GM10266 (cell line): Measurements from ENCODE around the gene NEK7.

ENCODE experiments used
- DNase-seq: peaks from one replicate; pipeline ENCODE4 v3.0.0; 2012; ENCODE audit errors: extremely low spot score
- CTCF ChIP-seq: IDR thresholded peaks from 2 replicates; pipeline ENCODE4 v1.5.1; 2012; ENCODE audit warnings: mild to moderate bottlenecking, low read depth; ENCODE audit not compliant: control insufficient read depth, insufficient read depth; ENCODE audit errors: missing control alignments

The NEK7 gene

GRCh38 chr1:198255784-198256183 is 99.0 kb downstream of the NEK7 start:
- DNase-seq = no peak
- no peak for TF ChIP-seq CTCF

DNA sequence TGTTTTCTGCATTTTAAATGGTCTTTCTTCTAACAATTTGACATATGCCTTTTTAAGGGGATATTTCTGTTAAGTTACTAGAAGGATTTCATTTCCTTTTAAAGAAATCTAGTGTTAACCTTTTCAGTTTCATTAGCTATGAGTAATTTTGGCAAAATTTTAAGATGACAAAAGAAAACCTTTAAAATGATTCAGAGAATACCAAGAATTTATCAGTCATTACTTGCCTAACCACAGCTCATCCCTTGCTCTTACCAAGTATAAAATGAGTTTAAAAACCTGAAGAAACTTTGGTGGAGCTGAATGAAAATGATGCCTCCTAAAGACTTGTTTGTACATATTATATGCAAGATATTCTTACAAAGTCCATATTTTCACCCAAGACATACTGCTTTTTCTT is 101.7 kb downstream of the NEK7 start:
- no peak for TF ChIP-seq CTCF
- DNase-seq = no peak

- no peak for TF ChIP-seq CTCF
- DNase-seq = no peak
These were observed 102.7 kb downstream of the NEK7 start for GRCh38 chr1:198259333-198260074.

DNA sequence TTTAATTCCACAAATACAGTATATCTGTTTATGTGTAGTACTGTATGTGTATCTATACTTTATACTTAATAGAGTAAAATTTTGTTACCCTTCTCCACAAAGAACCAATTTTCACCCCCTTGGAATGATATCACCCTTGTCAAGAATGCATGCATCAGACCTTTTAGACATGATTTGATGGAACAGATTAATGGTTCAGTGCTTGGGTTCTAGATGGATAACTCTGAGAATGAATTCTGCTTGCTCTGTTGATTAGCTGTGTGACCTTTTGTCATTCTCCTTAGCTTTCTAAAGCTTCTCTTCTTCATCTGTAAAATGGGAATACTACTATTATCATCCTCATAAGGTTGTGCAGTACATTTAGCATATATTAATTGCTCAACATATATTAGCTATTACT is 105.1 kb downstream of the NEK7 start:
- TF ChIP-seq CTCF = no peak
- DNase-seq = no peak

- no peak for TF ChIP-seq CTCF
- no peak for DNase-seq
These were observed 106.4 kb downstream of the NEK7 start for GRCh38 chr1:198263186-198263585.

- no peak for TF ChIP-seq CTCF
- no peak for DNase-seq
These were observed 107.5 kb downstream of the NEK7 start for GRCh38 chr1:198264282-198264681.

DNA sequence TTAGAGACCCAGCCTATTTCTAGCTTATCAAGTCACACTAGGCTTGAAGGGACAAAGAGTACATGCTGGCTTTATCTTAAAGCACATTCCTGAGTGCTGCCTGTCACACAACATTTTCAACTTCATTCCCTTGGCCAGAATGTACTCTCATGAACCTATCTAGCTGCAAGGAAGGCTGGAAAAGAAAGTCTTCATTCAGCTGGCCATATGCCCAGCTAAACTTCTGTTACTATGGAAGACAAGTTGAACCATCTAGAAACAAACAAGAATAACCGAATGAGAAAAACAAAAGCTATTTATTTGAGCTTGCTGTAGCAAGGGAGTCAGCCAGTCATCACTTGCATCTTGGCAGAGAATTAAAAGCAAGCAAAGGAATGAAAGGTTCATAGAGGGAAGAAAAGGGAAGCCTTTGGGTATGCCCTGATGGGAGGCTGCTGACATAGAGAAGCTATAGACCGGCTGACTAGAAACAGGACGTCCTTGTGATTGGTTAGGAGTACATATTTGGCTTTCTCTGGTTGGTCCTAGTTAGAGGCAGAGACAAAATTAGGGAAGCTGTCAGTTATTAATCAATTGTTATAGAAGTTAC is 108.4 kb downstream of the NEK7 start:
- no peak for DNase-seq

More for the DNA sequence above, 108.4 kb downstream of the NEK7 start:
- TF ChIP-seq CTCF = no peak
